ENCODE results near the gene GNPTG. TPM values are rescaled to one million over a fixed set of nuclear protein-coding genes. Genes with fewer than 3 reads are reported as not detected.

GNPTG gene
- total and polyA plus RNA-seq, 2 of the 8 experiments (the other 6 are each of a cell fraction or from before 2014, with no cell fraction given), result 26.2 to 51.2 TPM

DNA sequence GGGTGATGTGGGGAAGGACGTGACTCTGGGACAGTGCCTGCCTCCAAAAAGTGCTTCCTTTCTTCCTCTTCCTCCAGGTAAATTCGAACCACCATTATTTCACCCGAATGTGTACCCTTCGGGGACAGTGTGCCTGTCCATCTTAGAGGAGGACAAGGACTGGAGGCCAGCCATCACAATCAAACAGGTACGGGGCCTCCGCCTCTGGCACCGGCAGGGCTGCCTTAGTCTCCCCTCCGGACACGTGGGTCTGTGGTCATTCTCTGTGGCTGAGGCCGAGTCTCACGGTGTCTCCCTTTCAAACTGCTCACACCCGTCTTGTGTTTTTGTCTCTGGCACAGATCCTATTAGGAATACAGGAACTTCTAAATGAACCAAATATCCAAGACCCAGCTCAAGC is 31.6 kb upstream of the GNPTG start:
- Histone ChIP-seq H3K23me2 (ENCODE audit: low read depth, low read length) (no peaks in the 10 kb centered on the region), H2BK12ac (ENCODE audit: low read depth, low read length) (no peak overlapping the region), H2AFZ (ENCODE audit: low read length) (no peak overlapping the region), H3K4me2 (ENCODE audit: insufficient read depth in 1 of 2, low read depth in 2 of 2, low read length in 2 of 2) (no peak overlapping the region), H3K36me3 (ENCODE audit: control insufficient read depth in 2 of 4, insufficient read depth in 4 of 4, low read length in 3 of 4) (peaks cover 58 to 83% (median 75%) of the 10 kb centered on the region in 4 experiments), H3K27ac (ENCODE audit: low read depth, low read length) (no peak overlapping the region), H3K14ac (ENCODE audit: insufficient read length) (no peak overlapping the region), H4K8ac (ENCODE audit: extremely low read depth, insufficient read depth, low read length) (no peak overlapping the region), H3K18ac (ENCODE audit: extremely low read depth, low read length) (no peak overlapping the region), H3K23ac (ENCODE audit: insufficient read length) (no peak overlapping the region), H3K9ac (replicated peaks in 1 of 4; ENCODE audit: extremely low read depth in 1 of 4, low read depth in 3 of 4, low read length in 3 of 4) (no peak overlapping the region), H4K20me1 (replicated peaks in 1 of 2; ENCODE audit: control insufficient read depth in 1 of 2, insufficient read depth in 2 of 2, low read length in 2 of 2) (peaks cover 24 to 36% of the 10 kb centered on the region in 2 experiments), H2BK5ac (ENCODE audit: low read depth, low read length) (no peak overlapping the region), H2BK20ac (ENCODE audit: low read length) (no peak overlapping the region), H4K91ac (replicated peaks; ENCODE audit: insufficient read length, low read length) (no peak overlapping the region), H3K4me1 (replicated peaks in 1 of 4; ENCODE audit: control insufficient read depth in 3 of 4, insufficient read depth in 4 of 4, low read length in 3 of 4) (no peaks in the 10 kb centered on the region; a peak in 1 of 7 replicates), H2BK15ac (ENCODE audit: low read length) (no peak overlapping the region), H2AK5ac (ENCODE audit: low read depth, low read length) (no peak overlapping the region), H3K79me1 (ENCODE audit: low read depth, low read length) (peaks cover 13% of the 10 kb centered on the region), H2BK120ac (replicated peaks; ENCODE audit: low read depth, low read length) (no peak overlapping the region), H3K56ac (replicated peaks; ENCODE audit: insufficient read length, low read depth, low read length) (no peak overlapping the region), H3K4ac (replicated peaks; ENCODE audit: insufficient read length, low read depth, low read length) (no peak overlapping the region), H3K79me2 (ENCODE audit: control insufficient read depth in 1 of 2, insufficient read depth in 2 of 2, low read length in 2 of 2) (peaks cover 0 to 23% of the 10 kb centered on the region in 2 experiments; a peak in 2 of 4 replicates), H4K5ac (ENCODE audit: insufficient read length, low read depth, low read length) (no peak overlapping the region), H3K4me3 (ENCODE audit: extremely low read depth in 1 of 4, insufficient read depth in 2 of 4, low read depth in 3 of 4, low read length in 4 of 4) (no peak overlapping the region), H3K9me3 (ENCODE audit: insufficient read depth in 2 of 2, low read depth in 1 of 2, low read length in 1 of 2) (no peaks in the 10 kb centered on the region), H3K27me3 (replicated peaks in 1 of 4; ENCODE audit: control insufficient read depth in 3 of 4, extremely low read depth in 1 of 4, insufficient read depth in 3 of 4, low read length in 3 of 4) (no peaks in the 10 kb centered on the region)
- POLR2A ChIA-PET (ENCODE audit: partially characterized antibody), result interaction anchor here (1.0 to 1.4 kb wide), 3 partner anchors 9 to 44 kb away, joined by 3 to 5 read pairs (median 4); no protein-coding TSS in a partner anchor
- CTCF ChIA-PET (ENCODE audit: partially characterized antibody), result interaction anchor here (0.7 kb wide), 1 partner anchor 10 kb away, joined by 3 read pairs; no protein-coding TSS in a partner anchor
- 93% methylated on average over 12 of the region's 12 CpGs; no CpG with 5 or more reads in 1 of the 2 experiments for WGBS, 2 experiments (ENCODE audit: extremely low coverage in 1 of 2, insufficient coverage in 1 of 2, insufficient read length in 1 of 2, insufficient replicate concordance in 2 of 2, low coverage in 1 of 2, low lambda C conversion rate in 2 of 2, missing lambda C conversion rate in 1 of 2)
- DNase-seq (ENCODE audit: low read depth in 1 of 2, low spot score in 2 of 2), result no peak
- no peak for FAIRE-seq
- TF ChIP-seq EZH2 (IDR thresholded peaks at IDR 0.05; ENCODE audit: low read depth, low read length, severe bottlenecking) (no peak), CREB1 (IDR thresholded peaks at IDR 0.05) (no peak), RAD21 (IDR thresholded peaks at IDR 0.05 in 1 of 2, conservative IDR thresholded peaks at IDR 0.05 in 1 of 2; ENCODE audit: low read depth in 2 of 2, low read length in 2 of 2) (no peak), CHD2 (IDR thresholded peaks at IDR 0.05; ENCODE audit: low read length) (no peak), CEBPB (IDR thresholded peaks at IDR 0.05; ENCODE audit: low read depth, low read length) (no peak)
- TF ChIP-seq, protein P1, sequence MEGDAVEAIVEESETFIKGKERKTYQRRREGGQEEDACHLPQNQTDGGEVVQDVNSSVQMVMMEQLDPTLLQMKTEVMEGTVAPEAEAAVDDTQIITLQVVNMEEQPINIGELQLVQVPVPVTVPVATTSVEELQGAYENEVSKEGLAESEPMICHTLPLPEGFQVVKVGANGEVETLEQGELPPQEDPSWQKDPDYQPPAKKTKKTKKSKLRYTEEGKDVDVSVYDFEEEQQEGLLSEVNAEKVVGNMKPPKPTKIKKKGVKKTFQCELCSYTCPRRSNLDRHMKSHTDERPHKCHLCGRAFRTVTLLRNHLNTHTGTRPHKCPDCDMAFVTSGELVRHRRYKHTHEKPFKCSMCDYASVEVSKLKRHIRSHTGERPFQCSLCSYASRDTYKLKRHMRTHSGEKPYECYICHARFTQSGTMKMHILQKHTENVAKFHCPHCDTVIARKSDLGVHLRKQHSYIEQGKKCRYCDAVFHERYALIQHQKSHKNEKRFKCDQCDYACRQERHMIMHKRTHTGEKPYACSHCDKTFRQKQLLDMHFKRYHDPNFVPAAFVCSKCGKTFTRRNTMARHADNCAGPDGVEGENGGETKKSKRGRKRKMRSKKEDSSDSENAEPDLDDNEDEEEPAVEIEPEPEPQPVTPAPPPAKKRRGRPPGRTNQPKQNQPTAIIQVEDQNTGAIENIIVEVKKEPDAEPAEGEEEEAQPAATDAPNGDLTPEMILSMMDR (IDR thresholded peaks at IDR 0.05; ENCODE audit: control extremely low read depth in 1 of 3, insufficient read depth in 1 of 3, low read depth in 1 of 3, low read length in 3 of 3), result no peak
